H9 (cell line): ENCODE measurements around the gene SLC12A1. TPM values are rescaled to one million over a fixed set of nuclear protein-coding genes. Genes with fewer than 3 reads are reported as not detected.

Experiments used
- DNase-seq: peaks from one replicate; pipeline ENCODE4 v3.0.0-alpha.2; 2017
- H2AFZ ChIP-seq: one replicate; pipeline ENCODE4 v1.6.1; 2013; ENCODE audit warnings: mild to moderate bottlenecking, low read length, control low read depth, moderate library complexity
- H2AK5ac ChIP-seq: 2 replicates; pipeline ENCODE4 v1.6.1; 2013; ENCODE audit warnings: low read length, control low read depth, mixed read lengths; ENCODE audit not compliant: insufficient read length
- H2BK120ac ChIP-seq: one replicate; pipeline ENCODE4 v1.6.1; 2013; ENCODE audit warnings: low read depth, mild to moderate bottlenecking, low read length, control low read depth, inconsistent platforms; ENCODE audit not compliant: poor library complexity, severe bottlenecking
- H2BK12ac ChIP-seq: 2 replicates; pipeline ENCODE4 v1.6.1; 2013; ENCODE audit warnings: low read length, control low read depth, mixed read lengths, low read depth; ENCODE audit not compliant: insufficient read length
- H2BK15ac ChIP-seq: 2 replicates; pipeline ENCODE4 v1.6.1; 2013; ENCODE audit warnings: low read depth, low read length, control low read depth
- H2BK20ac ChIP-seq: one replicate; pipeline ENCODE4 v1.6.1; 2013; ENCODE audit warnings: low read depth, mild to moderate bottlenecking, low read length, control low read depth, inconsistent platforms; ENCODE audit not compliant: poor library complexity, severe bottlenecking
- H2BK5ac ChIP-seq: 2 replicates; pipeline ENCODE4 v1.6.1; 2013; ENCODE audit warnings: low read length, control low read depth, mixed read lengths; ENCODE audit not compliant: insufficient read length
- H3K14ac ChIP-seq: 2 replicates; pipeline ENCODE4 v1.6.1; 2013; ENCODE audit warnings: low read length, control low read depth; ENCODE audit not compliant: insufficient read depth
- H3K18ac ChIP-seq: 2 replicates; pipeline ENCODE4 v1.6.1; 2013; ENCODE audit warnings: low read depth, mild to moderate bottlenecking, mixed read lengths, low read length, control low read depth; ENCODE audit not compliant: insufficient read length
- H3K23ac ChIP-seq: 2 replicates; pipeline ENCODE4 v1.6.1; 2013; ENCODE audit warnings: low read length, control low read depth, mixed read lengths, low read depth; ENCODE audit not compliant: insufficient read length
- H3K23me2 ChIP-seq: 2 replicates; pipeline ENCODE4 v1.6.1; 2013; ENCODE audit warnings: low read depth, mild to moderate bottlenecking, mixed read lengths, low read length, control low read depth; ENCODE audit not compliant: insufficient read length, poor library complexity, severe bottlenecking
- H3K27ac ChIP-seq: 2 replicates; pipeline ENCODE4 v1.5.1; 2013; ENCODE audit warnings: low read length, control low read depth, mixed read lengths, low read depth; ENCODE audit not compliant: insufficient read length
- H3K27me3 ChIP-seq: 2 replicates; pipeline ENCODE4 v1.6.1; 2013; ENCODE audit warnings: low read length, control low read depth, inconsistent platforms; ENCODE audit not compliant: insufficient read depth
- H3K4ac ChIP-seq: 2 replicates; pipeline ENCODE4 v1.6.1; 2013; ENCODE audit warnings: low read depth, mild to moderate bottlenecking, control low read depth, inconsistent platforms, low read length, moderate library complexity
- H3K4me1 ChIP-seq: 2 replicates; pipeline ENCODE4 v1.6.1; 2013; ENCODE audit warnings: low read length, control low read depth, inconsistent platforms; ENCODE audit not compliant: insufficient read depth
- H3K4me2 ChIP-seq: 2 replicates; pipeline ENCODE4 v1.6.1; 2013; ENCODE audit warnings: low read length, control low read depth, mixed read lengths; ENCODE audit not compliant: insufficient read length, insufficient read depth
- H3K56ac ChIP-seq: 2 replicates; pipeline ENCODE4 v1.6.1; 2013; ENCODE audit warnings: low read depth, mild to moderate bottlenecking, mixed read lengths, low read length, control low read depth; ENCODE audit not compliant: insufficient read length
- H3K79me1 ChIP-seq: 2 replicates; pipeline ENCODE4 v1.6.1; 2013; ENCODE audit warnings: low read depth, mild to moderate bottlenecking, moderate library complexity, low read length, control low read depth, inconsistent platforms; ENCODE audit not compliant: insufficient read depth, poor library complexity, severe bottlenecking
- H3K79me2 ChIP-seq: 2 replicates; pipeline ENCODE4 v1.6.1; 2013; ENCODE audit warnings: low read length, control low read depth, inconsistent platforms; ENCODE audit not compliant: insufficient read depth
- H3K9ac ChIP-seq: 2 replicates; pipeline ENCODE4 v1.6.1; 2013; ENCODE audit warnings: low read length, control low read depth, mixed read lengths; ENCODE audit not compliant: insufficient read length; ENCODE audit errors: extremely low read depth
- H3K9me3 ChIP-seq: one replicate; pipeline ENCODE4 v1.6.1; 2013; ENCODE audit warnings: low read depth, low read length, inconsistent platforms; ENCODE audit not compliant: control insufficient read depth
- H3T11ph ChIP-seq: one replicate; pipeline ENCODE4 v1.6.1; 2013; ENCODE audit warnings: mild to moderate bottlenecking, low read length, control low read depth, inconsistent platforms
- H4K20me1 ChIP-seq: one replicate; pipeline ENCODE4 v1.6.1; 2013; ENCODE audit not compliant: control insufficient read depth, insufficient read length, insufficient read depth
- H4K5ac ChIP-seq: 2 replicates; pipeline ENCODE4 v1.6.1; 2013; ENCODE audit warnings: low read depth, mild to moderate bottlenecking, mixed read lengths, low read length, control low read depth; ENCODE audit not compliant: insufficient read length
- H4K8ac ChIP-seq: replicated peaks from 2 replicates; pipeline ENCODE4 v1.6.1; 2013; ENCODE audit warnings: low read length, control low read depth, mixed read lengths, low read depth; ENCODE audit not compliant: insufficient read length
- H4K91ac ChIP-seq: 2 replicates; pipeline ENCODE4 v1.6.1; 2013; ENCODE audit warnings: low read depth, mild to moderate bottlenecking, moderate library complexity, mixed read lengths, low read length, control low read depth; ENCODE audit not compliant: insufficient read length
- H3K27ac Mint-ChIP-seq, 3 experiments: 2 replicates in 2 of 3; 3 replicates in 1 of 3; pipeline ENCODE4 v1.8.0; 2020 to 2021; ENCODE audit warnings: mixed read lengths in 3 of 3, mild to moderate bottlenecking in 1 of 3, moderate library complexity in 1 of 3
- H3K27me3 Mint-ChIP-seq: 2 replicates; pipeline ENCODE4 v1.8.0; 2021; ENCODE audit warnings: low read depth, mild to moderate bottlenecking, moderate library complexity, mixed read lengths
- H3K36me3 Mint-ChIP-seq, 3 experiments: 2 replicates in 2 of 3; 3 replicates in 1 of 3; pipeline ENCODE4 v1.8.0; 2020 to 2021; ENCODE audit warnings: low read depth in 3 of 3, mixed read lengths in 3 of 3; ENCODE audit not compliant: insufficient read depth in 1 of 3
- H3K4me1 Mint-ChIP-seq, 2 experiments: 2 replicates each; pipeline ENCODE4 v1.8.0; 2020; ENCODE audit warnings: mixed read lengths in 2 of 2
- H3K4me3 Mint-ChIP-seq, 2 experiments: 2 replicates in 1 of 2; 3 replicates in 1 of 2; pipeline ENCODE4 v1.8.0; 2020 to 2021; ENCODE audit warnings: mild to moderate bottlenecking in 2 of 2, mixed read lengths in 2 of 2, moderate library complexity in 1 of 2
- H3K9me3 Mint-ChIP-seq, 2 experiments: 2 replicates in 1 of 2; 3 replicates in 1 of 2; pipeline ENCODE4 v1.8.0; 2020; ENCODE audit warnings: mild to moderate bottlenecking in 2 of 2, mixed read lengths in 2 of 2, moderate library complexity in 1 of 2
- WGBS: extraction: QIAGEN DNeasy Blood & Tissue Kit; methylation state at CpG from one replicate; pipeline ENCODE4 v1.1.7; 2013; ENCODE audit warnings: missing lambda C conversion rate, low lambda C conversion rate, mixed read lengths; ENCODE audit not compliant: insufficient read length; ENCODE audit errors: extremely low coverage; 5-methylcytosine and 5-hydroxymethylcytosine counted together
- total RNA-seq: library from RNA; stranded (reverse); gene quantifications from 2 replicates; pipeline ENCODE4 v1.2.1, GENCODE V29; 2021
- TF ChIP-seq, protein P1 (sequence below): fragments of 200-600 bp; sonication (generic); conservative IDR thresholded peaks from 3 replicates; pipeline ENCODE4 v1.8.0; 2021; ENCODE audit warnings: antibody characterized with exemption, mild to moderate bottlenecking

Gene SLC12A1
- total RNA-seq, 1 experiment from 2014 or later: 0.07 TPM

DNA sequence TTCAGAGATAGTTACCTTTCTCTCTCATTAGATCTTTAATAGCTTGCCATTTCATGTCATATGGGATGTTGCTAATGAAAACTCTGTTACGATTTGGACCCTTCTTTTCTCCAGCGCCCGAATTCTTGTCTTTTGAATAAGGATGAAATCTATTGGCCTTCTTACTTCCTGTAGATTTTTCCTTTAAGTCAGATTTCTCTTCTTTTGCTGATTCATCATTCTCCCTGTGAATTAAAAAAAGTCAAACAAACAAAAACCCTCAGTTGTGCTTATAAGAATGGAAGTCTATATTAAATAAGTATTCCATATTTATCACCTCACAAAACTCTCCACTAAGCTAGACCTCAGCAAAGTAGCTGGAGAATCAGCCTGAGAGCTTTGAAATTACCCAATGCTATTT, 37.5 kb upstream of the SLC12A1 start:
- H3K27me3 ChIP-seq: no peaks in the 10 kb centered on the region
- H3K4me1 ChIP-seq: no peaks in the 10 kb centered on the region; the same call in 1 of the 2 replicates
- no peak for DNase-seq
- TF ChIP-seq, protein P1, sequence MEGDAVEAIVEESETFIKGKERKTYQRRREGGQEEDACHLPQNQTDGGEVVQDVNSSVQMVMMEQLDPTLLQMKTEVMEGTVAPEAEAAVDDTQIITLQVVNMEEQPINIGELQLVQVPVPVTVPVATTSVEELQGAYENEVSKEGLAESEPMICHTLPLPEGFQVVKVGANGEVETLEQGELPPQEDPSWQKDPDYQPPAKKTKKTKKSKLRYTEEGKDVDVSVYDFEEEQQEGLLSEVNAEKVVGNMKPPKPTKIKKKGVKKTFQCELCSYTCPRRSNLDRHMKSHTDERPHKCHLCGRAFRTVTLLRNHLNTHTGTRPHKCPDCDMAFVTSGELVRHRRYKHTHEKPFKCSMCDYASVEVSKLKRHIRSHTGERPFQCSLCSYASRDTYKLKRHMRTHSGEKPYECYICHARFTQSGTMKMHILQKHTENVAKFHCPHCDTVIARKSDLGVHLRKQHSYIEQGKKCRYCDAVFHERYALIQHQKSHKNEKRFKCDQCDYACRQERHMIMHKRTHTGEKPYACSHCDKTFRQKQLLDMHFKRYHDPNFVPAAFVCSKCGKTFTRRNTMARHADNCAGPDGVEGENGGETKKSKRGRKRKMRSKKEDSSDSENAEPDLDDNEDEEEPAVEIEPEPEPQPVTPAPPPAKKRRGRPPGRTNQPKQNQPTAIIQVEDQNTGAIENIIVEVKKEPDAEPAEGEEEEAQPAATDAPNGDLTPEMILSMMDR: no peak
- no peak overlapping the region for H4K5ac ChIP-seq
- no peak overlapping the region for H4K8ac ChIP-seq
- no peak overlapping the region for H2BK15ac ChIP-seq
- H3K23me2 ChIP-seq: no peaks in the 10 kb centered on the region
- H2AK5ac ChIP-seq: no peak overlapping the region
- H2BK5ac ChIP-seq: no peak overlapping the region
- H2BK12ac ChIP-seq: no peak overlapping the region
- H3K27ac ChIP-seq: no peak overlapping the region
- Mint-ChIP-seq H3K36me3 (peaks cover 7 to 38% (median 31%) of the 10 kb centered on the region in 3 experiments), H3K4me3 (no peak overlapping the region), H3K27me3 (no peaks in the 10 kb centered on the region), H3K4me1 (peaks cover 27 to 33% of the 10 kb centered on the region in 2 experiments), H3K27ac (peak overlapping the region in 2 of 3 experiments; percentile 15 to 45; a peak in 2 of 7 replicates), H3K9me3 (no peaks in the 10 kb centered on the region)
- H4K91ac ChIP-seq: no peak overlapping the region
- H3K79me1 ChIP-seq: no peaks in the 10 kb centered on the region
- H2BK120ac ChIP-seq: no peak overlapping the region
- no peak overlapping the region for H2BK20ac ChIP-seq
- H3K79me2 ChIP-seq: peaks cover 17% of the 10 kb centered on the region; the same call in 1 of the 2 replicates
- H3T11ph ChIP-seq: no peak overlapping the region
- no peak overlapping the region for H3K4ac ChIP-seq
- H3K14ac ChIP-seq: no peak overlapping the region
- H3K18ac ChIP-seq: no peak overlapping the region
- no peaks in the 10 kb centered on the region for H4K20me1 ChIP-seq
- no peak overlapping the region for H3K56ac ChIP-seq
- H3K9me3 ChIP-seq: no peaks in the 10 kb centered on the region
- no peak overlapping the region for H3K23ac ChIP-seq
- H3K9ac ChIP-seq: no peak overlapping the region
- no peak overlapping the region for H2AFZ ChIP-seq
- no CpG with 5 or more reads among the region's 3 CpGs for WGBS
- no peak overlapping the region for H3K4me2 ChIP-seq
